ENCODE data around the gene FOXP3.

Gene FOXP3

GRCh38 chrX:49221868-49222267 is 42.6 kb downstream of the FOXP3 start:
- H3K4me3 ChIP-seq (replicated peaks; ENCODE audit: low read depth, low read length), result no peak overlapping the region
- DNase-seq (ENCODE audit: low read depth), result no peak
- TF ChIP-seq CTCF (IDR thresholded peaks at IDR 0.05; ENCODE audit: low read length, missing control alignments), result no peak

GRCh38 chrX:49220100-49220499 is 44.4 kb downstream of the FOXP3 start:
- TF ChIP-seq CTCF (IDR thresholded peaks at IDR 0.05; ENCODE audit: low read length, missing control alignments), result no peak
- DNase-seq (ENCODE audit: low read depth), result no peak
- no peak overlapping the region for H3K4me3 ChIP-seq (replicated peaks; ENCODE audit: low read depth, low read length)

- TF ChIP-seq CTCF (IDR thresholded peaks at IDR 0.05; ENCODE audit: low read length, missing control alignments), result no peak
- no peak overlapping the region for H3K4me3 ChIP-seq (replicated peaks; ENCODE audit: low read depth, low read length)
- DNase-seq (ENCODE audit: low read depth), result no peak
Observed at GRCh38 chrX:49214996-49215526, 49.4 kb downstream of the FOXP3 start.

- no peak for DNase-seq (ENCODE audit: low read depth)
- TF ChIP-seq CTCF (IDR thresholded peaks at IDR 0.05; ENCODE audit: low read length, missing control alignments), result no peak
- H3K4me3 ChIP-seq (replicated peaks; ENCODE audit: low read depth, low read length), result no peak overlapping the region
Observed at GRCh38 chrX:49214416-49214815, 50.1 kb downstream of the FOXP3 start.

- DNase-seq (ENCODE audit: low read depth), result no peak
- TF ChIP-seq CTCF (IDR thresholded peaks at IDR 0.05; ENCODE audit: low read length, missing control alignments), result no peak
- no peak overlapping the region for H3K4me3 ChIP-seq (replicated peaks; ENCODE audit: low read depth, low read length)
Observed at GRCh38 chrX:49212861-49213260, 51.6 kb downstream of the FOXP3 start.

GRCh38 chrX:49212209-49212608 is 52.3 kb downstream of the FOXP3 start:
- no peak for DNase-seq (ENCODE audit: low read depth)
- TF ChIP-seq CTCF (IDR thresholded peaks at IDR 0.05; ENCODE audit: low read length, missing control alignments), result no peak
- H3K4me3 ChIP-seq (replicated peaks; ENCODE audit: low read depth, low read length), result no peak overlapping the region

GRCh38 chrX:49211074-49211473 is 53.4 kb downstream of the FOXP3 start:
- TF ChIP-seq CTCF (IDR thresholded peaks at IDR 0.05; ENCODE audit: low read length, missing control alignments), result no peak
- DNase-seq (ENCODE audit: low read depth), result no peak

More at GRCh38 chrX:49211074-49211473, 53.4 kb downstream of the FOXP3 start:
- H3K4me3 ChIP-seq (replicated peaks; ENCODE audit: low read depth, low read length), result no peak overlapping the region
